ENCODE measurements around the gene RCN2.
"Not testable (repeated sequence)": the region's sequence is repeated elsewhere in the genome, so short reads cannot be mapped to it uniquely, and the experiment has no call there.

RCN2 gene, protein sequence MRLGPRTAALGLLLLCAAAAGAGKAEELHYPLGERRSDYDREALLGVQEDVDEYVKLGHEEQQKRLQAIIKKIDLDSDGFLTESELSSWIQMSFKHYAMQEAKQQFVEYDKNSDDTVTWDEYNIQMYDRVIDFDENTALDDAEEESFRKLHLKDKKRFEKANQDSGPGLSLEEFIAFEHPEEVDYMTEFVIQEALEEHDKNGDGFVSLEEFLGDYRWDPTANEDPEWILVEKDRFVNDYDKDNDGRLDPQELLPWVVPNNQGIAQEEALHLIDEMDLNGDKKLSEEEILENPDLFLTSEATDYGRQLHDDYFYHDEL

GRCh38 chr15:76931397-76932134, at the start of gene RCN2:
Gene RCN2, plus strand, starts transcription at chr15:76931749. Its CDS starts 93 bp downstream, at chr15:76931842.
- in situ Hi-C loops (cut with MboI; ENCODE audit: low sequenced_read_pairs), result no loop called here

GRCh38 chr15:76885212-76885611, 46.3 kb upstream of the RCN2 start:
- in situ Hi-C loops (cut with MboI; ENCODE audit: low sequenced_read_pairs), result no loop called here

GRCh38 chr15:76887280-76888141, 44.0 kb upstream of the RCN2 start:
- in situ Hi-C loops (cut with MboI; ENCODE audit: low sequenced_read_pairs), result not testable (repeated sequence)

- in situ Hi-C loops (cut with MboI; ENCODE audit: low sequenced_read_pairs), result not testable (repeated sequence)
These were observed 38.7 kb upstream of the RCN2 start for GRCh38 chr15:76892836-76893235.

GRCh38 chr15:76894174-76894573, 37.4 kb upstream of the RCN2 start:
- in situ Hi-C loops (cut with MboI; ENCODE audit: low sequenced_read_pairs), result no loop called here

DNA sequence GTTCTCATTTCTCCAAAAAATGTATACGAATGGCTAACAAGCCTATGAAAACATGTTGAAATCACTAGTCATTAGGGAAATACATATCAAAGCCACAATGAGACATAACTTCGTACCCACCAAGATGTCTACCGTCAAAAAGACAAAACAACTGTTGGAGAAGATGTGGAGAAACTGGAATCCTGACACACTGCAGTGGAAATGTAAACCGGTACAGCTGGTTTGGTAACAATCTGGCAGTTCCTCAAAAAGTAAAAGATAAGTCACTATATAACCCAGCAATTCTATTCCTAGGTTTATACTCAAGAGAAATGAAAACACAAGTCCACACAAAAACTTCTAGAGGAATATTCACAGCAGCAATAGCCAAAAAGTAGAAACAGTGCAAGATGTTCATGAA, 33.4 kb upstream of the RCN2 start:
- in situ Hi-C loops (cut with MboI; ENCODE audit: low sequenced_read_pairs), result no loop called here

GRCh38 chr15:76899176-76899930, 32.2 kb upstream of the RCN2 start:
- in situ Hi-C loops (cut with MboI; ENCODE audit: low sequenced_read_pairs), result not testable (repeated sequence)

DNA sequence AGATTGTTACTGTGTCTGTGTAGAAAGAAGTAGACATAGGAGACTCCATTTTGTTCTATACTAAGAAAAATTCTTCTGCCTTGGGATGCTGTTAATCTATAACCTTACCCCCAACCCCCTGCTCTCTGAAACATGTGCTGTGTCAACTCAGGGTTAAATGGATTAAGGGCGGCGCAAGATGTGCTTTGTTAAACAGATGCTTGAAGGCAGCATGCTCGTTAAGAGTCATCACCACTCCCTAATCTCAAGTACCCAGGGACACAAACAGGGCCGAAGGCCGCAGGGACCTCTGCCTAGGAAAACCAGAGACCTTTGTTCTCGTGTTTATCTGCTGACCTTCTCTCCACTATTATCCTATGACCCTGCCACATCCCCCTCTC, 31.6 kb upstream of the RCN2 start:
- in situ Hi-C loops (cut with MboI; ENCODE audit: low sequenced_read_pairs), result not testable (repeated sequence)

DNA sequence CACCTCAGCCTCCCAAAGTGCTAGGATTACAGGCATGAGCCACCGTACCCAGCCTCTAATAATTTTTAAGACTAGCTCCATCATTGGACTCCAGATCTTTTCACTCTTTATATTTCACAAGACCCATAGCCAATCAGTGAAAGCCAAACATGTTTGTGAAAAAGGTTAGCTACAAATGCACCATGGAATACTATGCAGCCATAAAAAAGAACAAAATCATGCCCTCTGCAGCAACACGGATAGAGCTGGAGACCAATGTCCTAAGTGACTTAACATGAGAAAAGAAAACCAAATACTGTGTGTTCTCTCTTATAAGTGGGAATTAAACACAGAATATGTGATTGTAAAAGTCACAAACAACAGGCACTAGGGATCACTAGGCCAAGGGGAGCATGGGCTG, 29.6 kb upstream of the RCN2 start:
- in situ Hi-C loops (cut with MboI; ENCODE audit: low sequenced_read_pairs), result no loop called here

GRCh38 chr15:76903251-76903681, 28.3 kb upstream of the RCN2 start:
- in situ Hi-C loops (cut with MboI; ENCODE audit: low sequenced_read_pairs), result no loop called here

GRCh38 chr15:76904461-76905012, 27.0 kb upstream of the RCN2 start:
- in situ Hi-C loops (cut with MboI; ENCODE audit: low sequenced_read_pairs), result no loop called here

DNA sequence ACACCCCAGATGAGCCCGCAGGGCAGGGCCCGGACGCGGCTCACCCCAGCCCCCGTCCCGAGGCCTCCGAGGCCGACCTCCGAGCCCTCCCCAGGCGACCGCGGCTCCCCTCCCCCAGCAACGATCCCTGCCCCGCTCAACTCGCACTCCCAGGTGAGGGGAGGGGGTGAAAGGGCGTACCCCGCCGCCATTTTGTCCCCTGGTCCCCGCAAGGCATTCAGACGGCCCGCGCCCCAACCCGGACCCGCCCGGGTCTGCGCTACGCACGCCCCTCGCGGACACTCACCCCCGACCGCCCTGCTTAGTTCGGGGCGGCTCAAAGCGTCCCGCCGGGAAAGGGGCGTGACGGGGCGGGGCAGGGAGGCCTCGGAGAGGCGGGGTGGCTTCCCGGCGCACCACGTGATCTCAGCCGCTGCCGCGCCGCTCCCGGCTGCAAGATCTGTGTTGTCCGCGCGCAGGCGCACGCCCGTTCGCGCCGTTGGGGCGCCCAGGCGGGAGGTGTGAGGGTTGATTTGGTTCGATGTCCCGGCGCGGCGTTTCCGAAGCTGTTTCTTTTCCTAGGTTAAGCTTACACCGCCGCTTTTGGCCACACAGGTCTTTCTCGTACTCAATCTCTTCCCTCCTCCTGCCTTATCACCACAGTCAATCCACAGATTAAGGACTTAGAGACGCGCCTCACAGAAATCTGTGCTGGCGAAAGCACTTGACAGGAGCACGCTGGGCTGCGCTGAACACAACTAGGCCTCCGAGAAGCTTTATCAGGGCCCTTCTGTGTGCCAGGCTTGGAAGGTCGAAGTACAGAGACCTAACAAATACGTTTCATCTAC, 26.3 kb upstream of the RCN2 start, which contains the start of gene SCAPER:
Gene SCAPER (minus strand): TSS at position 328 of the 827 bp plus-strand sequence. CDS start 21,523 bp downstream, outside the sequence.
- in situ Hi-C loops (cut with MboI; ENCODE audit: low sequenced_read_pairs), result no loop called here

GRCh38 chr15:76905855-76906254, 25.7 kb upstream of the RCN2 start:
- in situ Hi-C loops (cut with MboI; ENCODE audit: low sequenced_read_pairs), result no loop called here

GRCh38 chr15:76912430-76912829, 19.1 kb upstream of the RCN2 start:
- in situ Hi-C loops (cut with MboI; ENCODE audit: low sequenced_read_pairs), result no loop called here

GRCh38 chr15:76913737-76914136, 17.8 kb upstream of the RCN2 start:
- in situ Hi-C loops (cut with MboI; ENCODE audit: low sequenced_read_pairs), result no loop called here

DNA sequence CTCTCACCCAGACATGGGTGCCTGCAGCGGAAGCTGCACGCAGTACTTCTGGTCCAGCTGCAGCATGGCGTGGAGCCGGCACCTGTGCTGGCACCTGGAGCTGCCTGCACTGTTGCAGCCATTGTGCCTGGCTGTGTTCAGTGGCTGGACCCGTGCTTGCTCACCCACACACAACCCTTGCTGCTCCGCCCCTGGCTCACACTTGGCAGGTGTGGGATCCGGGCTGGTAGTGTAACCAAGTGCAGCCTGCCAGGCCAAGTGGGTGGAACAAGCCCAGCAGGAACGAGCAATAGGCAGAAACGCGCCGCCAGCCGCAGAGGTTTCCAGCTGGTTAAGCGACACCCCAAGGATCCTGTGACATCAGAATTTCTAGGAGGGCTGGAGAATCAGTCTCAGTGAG, 15.2 kb upstream of the RCN2 start:
- in situ Hi-C loops (cut with MboI; ENCODE audit: low sequenced_read_pairs), result no loop called here

DNA sequence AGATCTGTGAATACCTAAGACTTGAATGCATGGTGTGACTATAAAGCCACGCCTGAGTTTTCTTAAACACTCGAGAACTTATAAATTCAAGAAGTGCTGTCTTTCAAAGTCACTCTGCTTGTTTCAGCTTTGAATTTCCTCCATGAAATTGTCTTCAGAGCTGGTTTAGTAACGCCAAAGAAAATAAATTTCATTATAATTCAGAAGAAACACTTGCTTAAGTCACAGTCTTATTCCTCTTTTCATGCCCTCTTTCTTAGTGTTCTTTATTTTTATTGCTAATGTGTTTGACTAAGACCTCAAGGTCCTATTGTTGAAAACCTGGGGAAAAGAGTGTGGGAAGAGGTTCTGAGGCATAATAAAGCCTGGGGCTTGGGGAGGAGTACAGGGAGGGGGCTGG, 3.3 kb upstream of the RCN2 start:
- in situ Hi-C loops (cut with MboI; ENCODE audit: low sequenced_read_pairs), result no loop called here

GRCh38 chr15:76929011-76929760, 2.4 kb upstream of the RCN2 start:
- in situ Hi-C loops (cut with MboI; ENCODE audit: low sequenced_read_pairs), result no loop called here

All from HL-60/S4 treated with retinoic acid at 250 ng/mL for 4 days and 3 days (cell line).